ENCODE results near the gene ACSM3. TPM values are rescaled to one million over a fixed set of nuclear protein-coding genes. Genes with fewer than 3 reads are reported as not detected.

The ACSM3 gene
- total RNA-seq, 1 experiment from 2014 or later, result 2.3 TPM

GRCh38 chr16:20727181-20727580, 36.6 kb upstream of the ACSM3 start:
- Mint-ChIP-seq H3K27me3 (ENCODE audit: insufficient read depth, unreplicated experiment) (no peaks in the 10 kb centered on the region), H3K36me3 (ENCODE audit: insufficient read depth, unreplicated experiment) (no peaks in the 10 kb centered on the region), H3K4me3 (ENCODE audit: unreplicated experiment) (no peak overlapping the region), H3K27ac (ENCODE audit: low read depth, unreplicated experiment) (no peak overlapping the region), H3K9me3 (ENCODE audit: unreplicated experiment) (no peaks in the 10 kb centered on the region), H3K4me1 (ENCODE audit: insufficient read depth, unreplicated experiment) (no peaks in the 10 kb centered on the region)
- ChIA-PET POLR2A (no interaction called here), CTCF (no interaction called here)
- intact Hi-C loops (cut with micrococcal nuclease), result no loop called here
- no peak for DNase-seq (ENCODE audit: unreplicated experiment)
- TF ChIP-seq CTCF (IDR thresholded peaks at IDR 0.05; ENCODE audit: unreplicated experiment), result no peak
- BruUV-seq (replicated peaks), result no TSS peak

DNA sequence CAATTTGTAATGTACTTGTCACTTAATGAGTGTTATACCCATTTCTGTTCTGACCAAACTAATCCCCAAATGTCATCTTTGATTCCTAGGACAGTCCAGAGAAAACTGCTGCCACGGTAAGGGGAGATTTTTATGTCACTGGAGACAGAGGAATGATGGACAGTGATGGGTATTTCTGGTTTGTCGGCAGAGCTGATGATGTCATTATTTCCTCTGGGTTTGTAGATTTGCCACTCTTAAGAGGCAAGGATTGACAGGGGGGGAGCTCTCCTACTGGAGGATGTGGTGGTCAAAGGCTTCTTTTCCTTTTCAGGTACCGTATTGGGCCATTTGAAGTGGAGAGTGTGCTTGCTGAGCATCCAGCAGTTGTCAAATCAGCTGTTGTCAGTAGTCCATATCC, 34.7 kb upstream of the ACSM3 start:
- no TSS peak for BruUV-seq (replicated peaks)
- Mint-ChIP-seq H3K27ac (ENCODE audit: low read depth, unreplicated experiment) (no peak overlapping the region), H3K27me3 (ENCODE audit: insufficient read depth, unreplicated experiment) (no peaks in the 10 kb centered on the region)

DNA sequence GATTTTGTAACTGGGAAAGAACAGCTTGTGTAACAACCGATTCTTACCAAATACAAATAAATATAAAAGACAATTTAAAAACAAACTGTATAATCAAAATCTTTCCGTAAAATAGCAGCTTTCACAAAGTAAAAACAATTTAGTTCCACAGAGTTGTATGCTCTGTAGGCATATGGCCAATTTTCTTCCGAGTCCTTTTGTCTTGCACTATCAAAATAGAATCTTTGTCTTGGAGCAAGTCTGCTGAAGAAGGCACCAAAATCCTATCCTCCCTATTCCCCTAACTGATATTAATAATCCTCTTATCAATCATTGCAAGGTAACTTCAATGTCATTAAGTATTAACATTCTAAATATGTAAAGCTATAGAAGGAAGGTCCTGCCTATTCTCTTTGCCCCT, 29.8 kb upstream of the ACSM3 start:
- Mint-ChIP-seq H3K4me3 (ENCODE audit: unreplicated experiment) (no peak overlapping the region), H3K9me3 (ENCODE audit: unreplicated experiment) (no peaks in the 10 kb centered on the region), H3K4me1 (ENCODE audit: insufficient read depth, unreplicated experiment) (peaks cover 14% of the 10 kb centered on the region), H3K36me3 (ENCODE audit: insufficient read depth, unreplicated experiment) (peaks cover 58% of the 10 kb centered on the region), H3K27ac (ENCODE audit: low read depth, unreplicated experiment) (peak overlapping the region; percentile 31), H3K27me3 (ENCODE audit: insufficient read depth, unreplicated experiment) (no peaks in the 10 kb centered on the region)
- intact Hi-C loops (cut with micrococcal nuclease), result no loop called here
- BruUV-seq (replicated peaks), result no TSS peak
- ChIA-PET POLR2A (interaction anchor here (0.7 kb wide), 2 partner anchors 515 to 1254 kb away, joined by 3 read pairs; no protein-coding TSS in a partner anchor), CTCF (interaction anchor here (0.7 kb wide), 1 partner anchor 351 kb away, joined by 3 read pairs; no protein-coding TSS in a partner anchor)
- TF ChIP-seq CTCF (IDR thresholded peaks at IDR 0.05; ENCODE audit: unreplicated experiment), result no peak
- DNase-seq (ENCODE audit: unreplicated experiment), result no peak

More for the DNA sequence above, 34.7 kb upstream of the ACSM3 start:
- Mint-ChIP-seq H3K36me3 (ENCODE audit: insufficient read depth, unreplicated experiment) (peaks cover 9% of the 10 kb centered on the region), H3K4me1 (ENCODE audit: insufficient read depth, unreplicated experiment) (no peaks in the 10 kb centered on the region), H3K9me3 (ENCODE audit: unreplicated experiment) (no peaks in the 10 kb centered on the region), H3K4me3 (ENCODE audit: unreplicated experiment) (no peak overlapping the region)
- intact Hi-C loops (cut with micrococcal nuclease), result no loop called here
- TF ChIP-seq CTCF (IDR thresholded peaks at IDR 0.05; ENCODE audit: unreplicated experiment), result no peak
- POLR2A ChIA-PET, result interaction anchor here (0.7 to 1.2 kb wide), 2 partner anchors 53 to 70 kb away, joined by 3 to 4 read pairs; no protein-coding TSS in a partner anchor
- CTCF ChIA-PET, result interaction anchor here (1.2 kb wide), 1 partner anchor 10 kb away, joined by 3 read pairs; no protein-coding TSS in a partner anchor
- DNase-seq (ENCODE audit: unreplicated experiment), result no peak

DNA sequence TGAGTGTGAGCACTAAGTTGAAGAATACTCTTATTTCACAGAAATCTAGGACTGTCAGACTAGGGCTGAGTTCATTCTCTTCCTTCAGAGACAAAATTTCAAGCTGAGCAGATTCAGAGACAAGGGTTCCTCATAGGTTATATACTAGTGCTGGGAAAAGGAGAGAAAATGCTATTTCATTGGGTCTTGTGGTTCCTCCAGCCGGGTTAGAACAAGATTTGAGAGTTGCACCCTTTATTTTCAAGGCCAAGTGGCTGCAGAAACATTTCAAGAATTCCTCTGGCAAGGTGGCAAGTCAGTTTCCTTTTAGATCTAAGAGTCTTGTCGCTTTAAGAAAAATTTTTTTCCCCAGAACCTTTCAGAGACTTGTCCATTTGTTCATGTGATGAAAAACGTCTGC, 29.0 kb upstream of the ACSM3 start:
- no TSS peak for BruUV-seq (replicated peaks)
- peaks cover 14% of the 10 kb centered on the region for H3K4me1 Mint-ChIP-seq (ENCODE audit: insufficient read depth, unreplicated experiment)
- CTCF ChIA-PET, result no interaction called here
- TF ChIP-seq CTCF (IDR thresholded peaks at IDR 0.05; ENCODE audit: unreplicated experiment), result no peak
- peak overlapping the region; percentile 39 for H3K27ac Mint-ChIP-seq (ENCODE audit: low read depth, unreplicated experiment)
- no peaks in the 10 kb centered on the region for H3K9me3 Mint-ChIP-seq (ENCODE audit: unreplicated experiment)
- H3K27me3 Mint-ChIP-seq (ENCODE audit: insufficient read depth, unreplicated experiment), result no peaks in the 10 kb centered on the region
- peaks cover 65% of the 10 kb centered on the region for H3K36me3 Mint-ChIP-seq (ENCODE audit: insufficient read depth, unreplicated experiment)
- POLR2A ChIA-PET, result no interaction called here
- intact Hi-C loops (cut with micrococcal nuclease), result no loop called here
- no peak for DNase-seq (ENCODE audit: unreplicated experiment)
- no peak overlapping the region for H3K4me3 Mint-ChIP-seq (ENCODE audit: unreplicated experiment)

Measured in MCF 10A (cell line).